ENCODE data around the gene EPHA8. TPM values are rescaled to one million over a fixed set of nuclear protein-coding genes. Genes with fewer than 3 reads are reported as not detected.

EPHA8 gene
- polyA plus RNA-seq, 1 donor (not counting 4 experiments of a cell fraction or from before 2014, with no cell fraction given), result 1.0 TPM

- H3K4me1 ChIP-seq (ENCODE audit: control insufficient read depth, extremely low read depth, insufficient read depth, low read length), result no peaks in the 10 kb centered on the region
- dilution Hi-C loops (cut with MboI; ENCODE audit: extremely low pct_ligation_motif_present, low sequenced_read_pairs), result no loop called here
- DNase-seq (ENCODE audit: low read depth, low spot score) (no peak), FAIRE-seq (no peak)
- no peak overlapping the region for H3K27ac ChIP-seq (ENCODE audit: control insufficient read depth, insufficient read depth, low read length)
- H4K20me1 ChIP-seq (ENCODE audit: control insufficient read depth, extremely low read depth, insufficient read depth, low read length), result peaks cover 3% of the 10 kb centered on the region
- H3K9me1 ChIP-seq (ENCODE audit: control insufficient read depth, extremely low read depth, insufficient read depth, low read length), result no peaks in the 10 kb centered on the region
- no peaks in the 10 kb centered on the region for H3K79me2 ChIP-seq (ENCODE audit: control insufficient read depth, insufficient read depth, low read length)
- H3K9me3 ChIP-seq (ENCODE audit: control insufficient read depth, low read depth, low read length), result no peaks in the 10 kb centered on the region
- H3K27me3 ChIP-seq (ENCODE audit: control insufficient read depth, extremely low read depth, insufficient read depth, low read length), result no peaks in the 10 kb centered on the region
- H3K4me2 ChIP-seq (ENCODE audit: control insufficient read depth, extremely low read depth, insufficient read depth, low read depth, low read length), result no peak overlapping the region
- no peak overlapping the region for H2AFZ ChIP-seq (ENCODE audit: control insufficient read depth, low read length)
- H3K9ac ChIP-seq (ENCODE audit: control insufficient read depth, extremely low read depth, insufficient read depth, low read length), result no peak overlapping the region
- no peaks in the 10 kb centered on the region for H3K36me3 ChIP-seq (ENCODE audit: control insufficient read depth in 2 of 2, extremely low read depth in 1 of 2, insufficient read depth in 2 of 2, low read length in 2 of 2)
- no peak overlapping the region for H3K4me3 ChIP-seq (ENCODE audit: control insufficient read depth in 2 of 3, extremely low read depth in 1 of 3, insufficient read depth in 2 of 3, low read depth in 1 of 3, low read length in 3 of 3)
- TF ChIP-seq EZH2 (IDR thresholded peaks at IDR 0.05; ENCODE audit: low read length), result no peak
- no peak for TF ChIP-seq CTCF (optimal IDR thresholded peaks at IDR 0.05 in 1 of 3, IDR thresholded peaks at IDR 0.05 in 1 of 3, conservative IDR thresholded peaks at IDR 0.05 in 1 of 3; ENCODE audit: extremely low read depth in 1 of 3, insufficient read depth in 2 of 3, low read length in 3 of 3)
Observed at GRCh38 chr1:22637907-22638445, 74.7 kb downstream of the EPHA8 start.

- Histone ChIP-seq H3K27ac (ENCODE audit: control insufficient read depth, insufficient read depth, low read length) (no peak overlapping the region), H3K4me2 (ENCODE audit: control insufficient read depth, extremely low read depth, insufficient read depth, low read depth, low read length) (no peak overlapping the region), H3K27me3 (ENCODE audit: control insufficient read depth, extremely low read depth, insufficient read depth, low read length) (no peaks in the 10 kb centered on the region), H4K20me1 (ENCODE audit: control insufficient read depth, extremely low read depth, insufficient read depth, low read length) (peaks cover 3% of the 10 kb centered on the region), H3K4me1 (ENCODE audit: control insufficient read depth, extremely low read depth, insufficient read depth, low read length) (no peaks in the 10 kb centered on the region), H3K9ac (ENCODE audit: control insufficient read depth, extremely low read depth, insufficient read depth, low read length) (no peak overlapping the region), H3K4me3 (ENCODE audit: control insufficient read depth in 2 of 3, extremely low read depth in 1 of 3, insufficient read depth in 2 of 3, low read depth in 1 of 3, low read length in 3 of 3) (no peak overlapping the region), H3K36me3 (ENCODE audit: control insufficient read depth in 2 of 2, extremely low read depth in 1 of 2, insufficient read depth in 2 of 2, low read length in 2 of 2) (no peaks in the 10 kb centered on the region), H3K9me3 (ENCODE audit: control insufficient read depth, low read depth, low read length) (no peaks in the 10 kb centered on the region), H3K9me1 (ENCODE audit: control insufficient read depth, extremely low read depth, insufficient read depth, low read length) (no peaks in the 10 kb centered on the region), H3K79me2 (ENCODE audit: control insufficient read depth, insufficient read depth, low read length) (no peaks in the 10 kb centered on the region), H2AFZ (ENCODE audit: control insufficient read depth, low read length) (no peak overlapping the region)
- dilution Hi-C loops (cut with MboI; ENCODE audit: extremely low pct_ligation_motif_present, low sequenced_read_pairs), result no loop called here
- DNase-seq (ENCODE audit: low read depth, low spot score) (no peak), FAIRE-seq (no peak)
- TF ChIP-seq EZH2 (IDR thresholded peaks at IDR 0.05; ENCODE audit: low read length) (no peak), CTCF (optimal IDR thresholded peaks at IDR 0.05 in 1 of 3, IDR thresholded peaks at IDR 0.05 in 1 of 3, conservative IDR thresholded peaks at IDR 0.05 in 1 of 3; ENCODE audit: extremely low read depth in 1 of 3, insufficient read depth in 2 of 3, low read length in 3 of 3) (no peak)
Observed at GRCh38 chr1:22638476-22639234, 75.4 kb downstream of the EPHA8 start.

Data from keratinocyte (primary cell).